ENCODE measurements around the gene WWC2. TPM values are rescaled to one million over a fixed set of nuclear protein-coding genes. Genes with fewer than 3 reads are reported as not detected.

Gene WWC2
- total and polyA plus RNA-seq, 10 donors: 1.4 to 32.0 (median 19.3) TPM

GRCh38 chr4:183157215-183157614 is 58.2 kb downstream of the WWC2 start:
- no peaks in the 10 kb centered on the region for H3K27me3 ChIP-seq (replicated peaks in 1 of 7)
- no peak for DNase-seq
- intact Hi-C loops (cut with DNase I; ENCODE audit: low total_unique reads): no loop called here
- no peaks in the 10 kb centered on the region for H3K36me3 ChIP-seq
- TF ChIP-seq POLR2AphosphoS5 (IDR thresholded peaks at IDR 0.05) (no peak), POLR2A (IDR thresholded peaks at IDR 0.05) (no peak), CTCF (IDR thresholded peaks at IDR 0.05 in 8 of 11, conservative IDR thresholded peaks at IDR 0.05 in 3 of 11) (no peak)
- no peak overlapping the region for H3K4me3 ChIP-seq
- H3K4me1 ChIP-seq: peaks cover 0 to 5% (median 0%) of the 10 kb centered on the region in 6 donors
- no peaks in the 10 kb centered on the region for H3K9me3 ChIP-seq
- 87 to 94% (median 89%) methylated on average over 7 of the region's 7 CpGs for whole genome bisulfite sequencing, 5 donors
- H3K27ac ChIP-seq: no peak overlapping the region

GRCh38 chr4:183158062-183158461 is 59.0 kb downstream of the WWC2 start:
- DNase-seq: no peak
- WGBS, 5 donors: 43 to 66% (median 51%) methylated on average over 4 of the region's 4 CpGs
- no peak for TF ChIP-seq POLR2A (IDR thresholded peaks at IDR 0.05)
- no peak for TF ChIP-seq POLR2AphosphoS5 (IDR thresholded peaks at IDR 0.05)
- no peak for TF ChIP-seq CTCF (IDR thresholded peaks at IDR 0.05 in 8 of 11, conservative IDR thresholded peaks at IDR 0.05 in 3 of 11)
- Histone ChIP-seq H3K27ac (no peak overlapping the region), H3K4me3 (no peak overlapping the region), H3K27me3 (replicated peaks in 1 of 7) (no peaks in the 10 kb centered on the region), H3K36me3 (no peaks in the 10 kb centered on the region), H3K4me1 (peaks cover 0 to 5% (median 0%) of the 10 kb centered on the region in 6 donors), H3K9me3 (no peaks in the 10 kb centered on the region)
- intact Hi-C loops (cut with DNase I; ENCODE audit: low total_unique reads): no loop called here

GRCh38 chr4:183161630-183162029 is 62.6 kb downstream of the WWC2 start:
- no peaks in the 10 kb centered on the region for H3K9me3 ChIP-seq
- no peaks in the 10 kb centered on the region for H3K27me3 ChIP-seq (replicated peaks in 1 of 7)
- WGBS, 5 donors: 83 to 90% (median 89%) methylated on average over 5 of the region's 5 CpGs
- no peak overlapping the region for H3K27ac ChIP-seq
- peaks cover 0 to 17% (median 11%) of the 10 kb centered on the region in 6 donors for H3K4me1 ChIP-seq
- no peaks in the 10 kb centered on the region for H3K36me3 ChIP-seq
- DNase-seq: no peak
- no peak for TF ChIP-seq POLR2AphosphoS5 (IDR thresholded peaks at IDR 0.05)
- no peak for TF ChIP-seq POLR2A (IDR thresholded peaks at IDR 0.05)
- TF ChIP-seq CTCF (IDR thresholded peaks at IDR 0.05 in 8 of 11, conservative IDR thresholded peaks at IDR 0.05 in 3 of 11): no peak
- intact Hi-C loops (cut with DNase I; ENCODE audit: low total_unique reads): no loop called here
- no peak overlapping the region for H3K4me3 ChIP-seq

GRCh38 chr4:183163135-183163534 is 64.1 kb downstream of the WWC2 start:
- DNase-seq: no peak
- intact Hi-C loops (cut with DNase I; ENCODE audit: low total_unique reads): no loop called here
- TF ChIP-seq POLR2A (IDR thresholded peaks at IDR 0.05): no peak
- TF ChIP-seq POLR2AphosphoS5 (IDR thresholded peaks at IDR 0.05): no peak
- TF ChIP-seq CTCF (IDR thresholded peaks at IDR 0.05 in 8 of 11, conservative IDR thresholded peaks at IDR 0.05 in 3 of 11): no peak
- H3K9me3 ChIP-seq: no peaks in the 10 kb centered on the region
- no peaks in the 10 kb centered on the region for H3K27me3 ChIP-seq (replicated peaks in 1 of 7)
- H3K4me3 ChIP-seq: no peak overlapping the region
- H3K36me3 ChIP-seq: no peaks in the 10 kb centered on the region
- peaks cover 0 to 17% (median 11%) of the 10 kb centered on the region in 6 donors for H3K4me1 ChIP-seq
- WGBS, 5 donors: 91 to 95% (median 93%) methylated on average over 3 of the region's 3 CpGs
- H3K27ac ChIP-seq: no peak overlapping the region
